GM10847 (cell line): ENCODE measurements around the gene BRK1.

ENCODE experiments used
- POLR2A ChIP-seq: IDR thresholded peaks from 2 replicates; pipeline ENCODE4 v1.6.1; 2011; ENCODE audit not compliant: insufficient read length; ENCODE audit errors: extremely low read depth

BRK1 gene

DNA sequence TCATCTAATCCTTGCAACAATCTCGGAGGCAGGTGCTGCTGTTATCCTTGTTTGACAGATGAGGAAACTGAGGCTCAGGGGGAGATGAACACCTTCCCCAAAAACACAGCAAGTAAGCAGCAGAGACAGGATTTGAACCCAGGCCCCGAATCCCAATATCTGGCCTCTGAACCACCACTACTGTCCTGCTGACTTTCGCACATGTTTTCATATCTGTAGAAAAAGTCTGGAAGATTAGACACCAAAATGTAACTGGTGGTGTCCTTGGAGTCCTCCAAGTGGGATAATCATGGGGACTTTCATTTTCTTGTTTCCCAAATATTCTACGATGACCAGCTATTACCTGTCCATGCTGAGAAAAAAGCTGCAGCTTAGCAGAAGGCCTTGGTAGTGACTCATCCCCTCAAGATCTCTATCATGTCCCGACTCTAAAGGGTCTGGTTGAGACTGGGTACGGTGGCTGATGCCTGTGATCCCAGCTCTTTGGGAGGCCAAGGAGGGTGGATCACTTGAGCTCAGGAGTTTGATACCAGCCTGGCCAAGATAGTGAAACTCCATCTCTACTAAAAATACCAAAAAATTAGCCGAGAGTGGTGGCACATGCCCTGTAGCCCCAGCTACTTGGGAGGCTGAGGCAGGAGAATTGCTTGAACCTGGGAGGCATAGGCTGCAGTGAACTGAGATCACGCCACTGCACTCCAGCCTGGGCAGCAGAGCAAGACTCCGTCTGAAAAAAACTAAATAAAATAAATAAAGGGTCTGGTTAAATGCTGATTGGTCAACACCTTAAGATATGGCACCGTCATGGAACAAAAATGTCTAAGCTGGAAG lies 57.8 kb downstream of the BRK1 start:
- no peak for TF ChIP-seq POLR2A

DNA sequence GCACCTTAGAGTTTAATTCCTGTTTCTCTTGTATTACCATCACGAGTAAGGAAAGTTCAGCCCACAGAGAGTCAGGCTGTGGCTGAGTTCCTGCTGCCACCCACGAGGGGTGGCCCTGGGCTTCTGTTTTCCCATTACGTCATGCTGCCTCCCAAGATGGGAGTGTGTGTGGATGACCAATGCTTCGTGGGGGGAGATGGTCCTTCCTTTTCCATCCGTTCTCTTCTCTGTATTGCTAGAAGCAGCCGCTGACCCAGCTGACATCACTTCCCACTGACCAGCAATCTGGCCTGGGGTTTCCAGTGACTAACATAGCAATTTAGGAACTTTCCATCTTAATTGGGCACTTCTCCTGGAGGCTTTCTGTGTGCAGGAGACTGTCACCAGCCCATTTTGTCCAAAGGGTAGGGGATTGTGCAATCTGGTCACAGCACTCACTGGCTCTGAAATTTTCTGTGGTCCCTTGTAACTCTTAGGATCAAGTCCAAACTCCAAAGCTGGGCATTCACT lies 58.5 kb downstream of the BRK1 start:
- no peak for TF ChIP-seq POLR2A
